Stimulated activated CD4-positive, alpha-beta T cell treated with anti-CD3 and anti-CD28 coated beads, Interleukin-1b, Interleukin-23, amount 100 ng/mL, for 48 hours (primary cell): ENCODE data around the gene ST3GAL3.

Source experiments
- DNase-seq: peaks from one replicate; pipeline ENCODE4 v3.0.0-alpha.2; 2020

The ST3GAL3 gene

GRCh38 chr1:43971336-43971980, 264.1 kb downstream of the ST3GAL3 start:
- DNase-seq = no peak

DNA sequence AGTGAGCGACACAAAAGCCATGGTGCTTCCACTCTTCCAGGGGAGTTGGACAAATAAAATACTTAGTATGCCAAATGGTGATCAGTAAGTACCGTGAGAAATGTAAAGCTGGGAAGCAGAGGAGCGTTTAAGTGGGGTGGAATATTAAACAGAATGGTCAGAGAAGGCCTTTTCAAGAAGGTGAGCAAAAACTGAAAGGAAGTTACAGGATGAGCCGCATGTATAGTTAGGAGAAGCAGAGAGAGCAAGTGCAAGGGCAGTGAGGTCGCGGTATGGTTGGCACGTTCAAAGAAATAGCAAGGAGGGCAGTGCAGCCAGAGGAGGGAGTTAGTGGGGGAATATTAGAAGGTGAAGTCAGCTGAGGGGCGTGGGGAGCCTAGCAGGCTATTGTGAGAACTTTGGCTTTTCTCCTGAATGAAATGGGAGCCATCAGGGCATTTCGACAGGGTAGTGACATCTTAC, 266.7 kb downstream of the ST3GAL3 start:
- DNase-seq = no peak

DNA sequence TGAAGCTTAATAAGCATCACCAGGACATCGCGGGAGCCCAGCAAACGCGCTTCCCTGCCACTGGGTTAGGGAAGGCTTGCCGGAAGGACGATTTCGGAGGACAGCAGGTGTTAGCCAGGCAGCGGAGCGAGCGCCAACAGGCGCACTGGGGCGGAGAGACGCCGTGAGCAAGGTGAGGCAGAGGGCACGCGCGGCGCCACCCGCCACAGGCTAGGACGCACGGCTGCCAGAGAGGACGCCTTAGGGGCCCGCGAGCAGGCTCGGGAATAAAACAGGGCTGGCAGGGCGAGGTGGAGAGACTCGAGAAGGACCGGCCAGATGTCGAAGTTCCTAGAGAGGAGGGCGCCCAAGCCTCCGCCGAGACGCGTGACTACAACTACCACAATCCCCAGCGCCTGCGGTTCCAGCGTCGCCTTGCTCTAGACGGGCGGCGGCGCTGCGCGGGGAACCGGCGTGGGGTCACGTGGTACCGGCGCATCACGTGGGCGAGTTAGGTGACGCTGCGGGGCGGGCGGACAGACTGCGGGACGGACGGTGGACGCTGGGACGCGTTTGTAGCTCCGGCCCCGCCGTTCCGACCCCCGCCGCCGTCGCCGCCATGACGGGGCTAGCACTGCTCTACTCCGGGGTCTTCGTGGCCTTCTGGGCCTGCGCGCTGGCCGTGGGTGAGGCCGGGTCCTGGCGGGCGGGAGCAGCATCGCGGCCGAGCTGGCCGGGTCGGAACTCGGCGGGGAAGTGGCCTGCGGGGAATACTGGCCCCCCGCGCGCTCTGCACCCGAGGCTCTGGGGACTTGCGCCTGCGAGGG, 267.3 kb downstream of the ST3GAL3 start, which contains the start of gene ATP6V0B:
Gene ATP6V0B, plus strand, starts transcription at position 518 of the 806 bp plus-strand sequence. Its CDS starts 81 bp downstream, at position 599.
- peak; percentile 94 for DNase-seq

DNA sequence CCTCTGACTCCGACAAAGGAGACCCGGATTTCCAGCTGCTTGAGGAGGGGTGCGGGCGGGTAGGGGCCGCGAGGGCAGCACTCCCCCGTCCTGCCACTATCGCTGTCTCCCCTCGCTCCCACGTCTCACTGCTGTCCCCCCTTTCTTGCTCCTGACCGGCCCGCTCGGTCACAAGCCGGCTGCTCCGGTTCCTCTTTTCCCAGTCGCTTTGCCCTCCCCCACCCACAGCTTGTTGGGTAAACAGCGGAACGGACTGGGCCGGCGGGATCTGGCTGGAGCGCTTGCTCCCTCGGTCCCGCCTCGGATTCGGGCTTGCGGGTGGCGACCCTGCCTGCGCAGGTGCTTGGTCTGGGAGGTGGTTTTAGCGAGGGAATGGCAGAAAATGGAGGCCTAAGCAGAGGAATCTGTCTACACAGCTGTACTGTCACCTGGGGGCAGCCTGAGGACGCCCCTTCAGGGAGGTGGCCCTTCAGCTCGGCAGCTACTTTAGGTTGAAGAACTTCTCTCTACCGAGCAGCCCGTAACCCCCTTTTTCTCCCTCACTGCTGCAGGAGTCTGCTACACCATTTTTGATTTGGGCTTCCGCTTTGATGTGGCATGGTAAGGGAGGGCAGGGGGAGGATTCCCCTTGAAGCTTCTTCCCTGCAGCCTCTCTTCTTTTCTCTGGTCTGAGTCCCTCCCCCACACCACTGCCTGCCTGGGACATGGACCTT, 268.1 kb downstream of the ST3GAL3 start:
- DNase-seq = peak; percentile 14

DNA sequence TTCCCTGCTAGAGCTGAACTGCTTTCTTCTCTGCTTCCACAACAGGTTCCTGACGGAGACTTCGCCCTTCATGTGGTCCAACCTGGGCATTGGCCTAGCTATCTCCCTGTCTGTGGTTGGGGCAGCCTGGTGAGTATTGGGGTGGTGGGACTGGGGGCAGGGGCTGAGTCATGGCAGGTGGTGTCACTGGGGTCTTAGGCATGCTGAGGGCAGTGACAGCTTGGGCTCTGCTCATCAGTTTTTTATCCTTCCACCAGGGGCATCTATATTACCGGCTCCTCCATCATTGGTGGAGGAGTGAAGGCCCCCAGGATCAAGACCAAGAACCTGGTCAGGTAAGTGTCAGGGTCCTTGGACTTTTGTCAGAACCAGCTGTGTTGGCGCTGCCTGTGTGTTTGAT, 268.7 kb downstream of the ST3GAL3 start:
- DNase-seq = no peak

GRCh38 chr1:43976890-43977289, 269.6 kb downstream of the ST3GAL3 start:
- DNase-seq = no peak

GRCh38 chr1:43977376-43978263, 270.3 kb downstream of the ST3GAL3 start:
- no peak for DNase-seq

DNA sequence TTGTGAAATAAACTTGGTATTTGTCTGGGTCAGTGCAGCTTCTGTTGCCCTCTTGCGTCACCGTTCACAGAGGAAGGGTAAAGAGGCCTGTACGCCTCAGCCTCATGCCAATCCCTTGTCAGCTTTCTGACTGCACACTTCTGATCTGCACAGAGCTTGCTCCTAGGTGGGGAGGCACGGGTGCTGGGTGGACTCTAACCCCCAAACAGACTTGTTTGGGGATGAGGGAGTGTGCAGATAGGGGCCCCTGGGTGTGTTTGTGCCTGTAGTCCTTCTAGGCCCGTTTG, 270.9 kb downstream of the ST3GAL3 start:
- DNase-seq = no peak

GRCh38 chr1:43978551-43979260, 271.4 kb downstream of the ST3GAL3 start, which contains the start of gene B4GALT2:
Gene B4GALT2 (plus strand): TSS chr1:43979210. CDS start chr1:43981161, 1,951 bp downstream.
- peak; percentile 31 for DNase-seq

DNA sequence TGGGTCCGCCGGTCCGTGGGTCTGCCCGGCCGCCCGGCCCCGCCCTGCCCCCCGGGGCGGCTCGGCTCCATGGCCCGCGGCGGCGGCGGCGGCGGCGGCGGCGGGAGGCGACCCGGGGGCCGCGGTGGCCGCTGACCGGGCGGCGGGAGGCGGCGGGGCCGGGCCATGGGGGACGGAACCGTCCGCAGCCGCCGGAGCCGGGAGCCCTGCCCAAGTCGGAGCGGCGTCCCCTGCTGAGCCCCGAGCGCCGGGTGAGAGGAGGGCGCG, 271.9 kb downstream of the ST3GAL3 start:
- DNase-seq = no peak

DNA sequence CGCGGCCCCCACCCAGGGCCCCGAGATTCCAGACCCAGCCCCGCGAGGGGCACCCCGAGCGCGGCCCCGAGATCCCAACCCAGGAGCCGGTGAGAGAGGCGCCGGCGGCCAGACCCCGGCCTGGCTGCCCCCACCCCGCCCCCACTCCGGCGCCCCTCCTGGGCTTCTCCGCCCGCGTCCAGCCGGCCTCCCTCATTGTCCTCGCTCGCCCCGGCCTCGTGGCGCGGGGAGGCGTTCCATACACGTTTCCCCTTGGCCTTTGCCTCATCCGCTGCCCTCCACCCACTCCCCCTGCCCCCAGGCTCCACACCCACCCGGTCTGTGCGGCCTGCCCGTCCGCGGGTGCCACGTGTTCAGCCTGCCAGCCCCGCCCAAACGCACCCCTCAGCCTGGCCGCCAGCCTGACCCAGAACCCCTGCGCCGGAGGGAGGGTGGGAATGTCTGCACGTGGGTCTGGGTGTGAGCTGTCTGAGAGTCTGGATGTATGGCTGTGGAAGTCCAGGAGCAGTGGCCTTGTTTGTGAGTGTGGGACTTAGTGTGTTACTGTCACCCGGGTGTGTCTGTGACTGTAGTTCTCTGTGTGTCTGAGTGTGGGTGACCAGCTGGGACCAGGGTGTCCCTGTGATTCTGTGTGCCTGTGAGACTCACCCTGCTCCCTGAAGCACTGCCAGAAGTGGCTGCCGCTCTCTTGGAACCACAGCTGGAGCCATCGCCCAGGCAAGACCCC, 272.4 kb downstream of the ST3GAL3 start:
- DNase-seq = peak; percentile 39

- no peak for DNase-seq
Measured at GRCh38 chr1:43980255-43981134, 273.2 kb downstream of the ST3GAL3 start.
